ENCODE measurements around the gene SV2A. TPM values are rescaled to one million over a fixed set of nuclear protein-coding genes. Genes with fewer than 3 reads are reported as not detected.

Gene SV2A
- total RNA-seq, 1 experiment from 2014 or later: 2.9 TPM

DNA sequence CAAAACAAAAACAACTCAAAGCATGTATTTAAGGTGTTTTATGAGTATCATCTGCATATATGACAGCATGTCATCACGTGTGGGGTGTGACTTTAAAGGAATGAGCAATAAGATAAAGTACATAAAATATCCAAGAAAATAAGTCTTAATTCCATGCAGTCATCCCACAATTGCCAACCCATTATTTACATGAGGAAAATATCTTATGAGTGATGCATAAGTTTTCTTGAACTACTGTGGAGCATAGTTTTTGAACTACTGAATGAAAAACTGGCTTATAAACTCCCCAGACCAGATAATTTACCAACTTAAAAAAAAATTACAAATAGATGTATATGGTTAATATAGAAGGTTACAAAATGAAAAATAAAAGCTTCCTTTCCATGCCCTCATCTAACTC is 48.8 kb upstream of the SV2A start:
- ChIA-PET CTCF (interaction anchor here (0.5 kb wide), 1 partner anchor 70 kb away, joined by 4 read pairs; no protein-coding TSS in a partner anchor), POLR2A (interaction anchor here (0.6 kb wide), 1 partner anchor 79 kb away, joined by 3 read pairs; no protein-coding TSS in a partner anchor)
- Histone ChIP-seq H3K4me1 (ENCODE audit: control insufficient read depth, insufficient read depth, low read length) (no peaks in the 10 kb centered on the region), H3K27me3 (ENCODE audit: control insufficient read depth, insufficient read depth, low read length) (no peaks in the 10 kb centered on the region), H3K27ac (ENCODE audit: low read length) (no peak overlapping the region), H3K4me3 (ENCODE audit: low read depth in 2 of 2, low read length in 2 of 2) (no peak overlapping the region), H3K9me3 (ENCODE audit: control insufficient read depth, insufficient read depth, low read depth, low read length) (no peaks in the 10 kb centered on the region), H3K36me3 (ENCODE audit: control insufficient read depth, insufficient read depth, low read length) (peaks cover 7% of the 10 kb centered on the region; the same call in 1 of the 2 replicates)
- no TSS peak for BruUV-seq (replicated peaks)
- ATAC-seq (no peak), DNase-seq (ENCODE audit: low read depth, low spot score) (no peak)
- TF ChIP-seq SIN3A (IDR thresholded peaks at IDR 0.05; ENCODE audit: borderline replicate concordance, insufficient read depth, low read depth, low read length): no peak
- no peak for TF ChIP-seq TCF7L2 (IDR thresholded peaks at IDR 0.05; ENCODE audit: low read depth, low read length)
- TF ChIP-seq POLR2AphosphoS5 (IDR thresholded peaks at IDR 0.05; ENCODE audit: low read depth, low read length): no peak
- TF ChIP-seq, protein P1, sequence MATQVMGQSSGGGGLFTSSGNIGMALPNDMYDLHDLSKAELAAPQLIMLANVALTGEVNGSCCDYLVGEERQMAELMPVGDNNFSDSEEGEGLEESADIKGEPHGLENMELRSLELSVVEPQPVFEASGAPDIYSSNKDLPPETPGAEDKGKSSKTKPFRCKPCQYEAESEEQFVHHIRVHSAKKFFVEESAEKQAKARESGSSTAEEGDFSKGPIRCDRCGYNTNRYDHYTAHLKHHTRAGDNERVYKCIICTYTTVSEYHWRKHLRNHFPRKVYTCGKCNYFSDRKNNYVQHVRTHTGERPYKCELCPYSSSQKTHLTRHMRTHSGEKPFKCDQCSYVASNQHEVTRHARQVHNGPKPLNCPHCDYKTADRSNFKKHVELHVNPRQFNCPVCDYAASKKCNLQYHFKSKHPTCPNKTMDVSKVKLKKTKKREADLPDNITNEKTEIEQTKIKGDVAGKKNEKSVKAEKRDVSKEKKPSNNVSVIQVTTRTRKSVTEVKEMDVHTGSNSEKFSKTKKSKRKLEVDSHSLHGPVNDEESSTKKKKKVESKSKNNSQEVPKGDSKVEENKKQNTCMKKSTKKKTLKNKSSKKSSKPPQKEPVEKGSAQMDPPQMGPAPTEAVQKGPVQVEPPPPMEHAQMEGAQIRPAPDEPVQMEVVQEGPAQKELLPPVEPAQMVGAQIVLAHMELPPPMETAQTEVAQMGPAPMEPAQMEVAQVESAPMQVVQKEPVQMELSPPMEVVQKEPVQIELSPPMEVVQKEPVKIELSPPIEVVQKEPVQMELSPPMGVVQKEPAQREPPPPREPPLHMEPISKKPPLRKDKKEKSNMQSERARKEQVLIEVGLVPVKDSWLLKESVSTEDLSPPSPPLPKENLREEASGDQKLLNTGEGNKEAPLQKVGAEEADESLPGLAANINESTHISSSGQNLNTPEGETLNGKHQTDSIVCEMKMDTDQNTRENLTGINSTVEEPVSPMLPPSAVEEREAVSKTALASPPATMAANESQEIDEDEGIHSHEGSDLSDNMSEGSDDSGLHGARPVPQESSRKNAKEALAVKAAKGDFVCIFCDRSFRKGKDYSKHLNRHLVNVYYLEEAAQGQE (IDR thresholded peaks at IDR 0.05; ENCODE audit: insufficient read depth in 1 of 2, low read depth in 2 of 2, low read length in 1 of 2): no peak
- TF ChIP-seq, protein P2, sequence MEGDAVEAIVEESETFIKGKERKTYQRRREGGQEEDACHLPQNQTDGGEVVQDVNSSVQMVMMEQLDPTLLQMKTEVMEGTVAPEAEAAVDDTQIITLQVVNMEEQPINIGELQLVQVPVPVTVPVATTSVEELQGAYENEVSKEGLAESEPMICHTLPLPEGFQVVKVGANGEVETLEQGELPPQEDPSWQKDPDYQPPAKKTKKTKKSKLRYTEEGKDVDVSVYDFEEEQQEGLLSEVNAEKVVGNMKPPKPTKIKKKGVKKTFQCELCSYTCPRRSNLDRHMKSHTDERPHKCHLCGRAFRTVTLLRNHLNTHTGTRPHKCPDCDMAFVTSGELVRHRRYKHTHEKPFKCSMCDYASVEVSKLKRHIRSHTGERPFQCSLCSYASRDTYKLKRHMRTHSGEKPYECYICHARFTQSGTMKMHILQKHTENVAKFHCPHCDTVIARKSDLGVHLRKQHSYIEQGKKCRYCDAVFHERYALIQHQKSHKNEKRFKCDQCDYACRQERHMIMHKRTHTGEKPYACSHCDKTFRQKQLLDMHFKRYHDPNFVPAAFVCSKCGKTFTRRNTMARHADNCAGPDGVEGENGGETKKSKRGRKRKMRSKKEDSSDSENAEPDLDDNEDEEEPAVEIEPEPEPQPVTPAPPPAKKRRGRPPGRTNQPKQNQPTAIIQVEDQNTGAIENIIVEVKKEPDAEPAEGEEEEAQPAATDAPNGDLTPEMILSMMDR (IDR thresholded peaks at IDR 0.05): no peak
- intact Hi-C loops (cut with micrococcal nuclease; ENCODE audit: unreplicated experiment): no loop called here
- in situ Hi-C loops (cut with HindIII; ENCODE audit: low pct_unique_long_range_greater_than_20kb, low sequenced_read_pairs): no loop called here

DNA sequence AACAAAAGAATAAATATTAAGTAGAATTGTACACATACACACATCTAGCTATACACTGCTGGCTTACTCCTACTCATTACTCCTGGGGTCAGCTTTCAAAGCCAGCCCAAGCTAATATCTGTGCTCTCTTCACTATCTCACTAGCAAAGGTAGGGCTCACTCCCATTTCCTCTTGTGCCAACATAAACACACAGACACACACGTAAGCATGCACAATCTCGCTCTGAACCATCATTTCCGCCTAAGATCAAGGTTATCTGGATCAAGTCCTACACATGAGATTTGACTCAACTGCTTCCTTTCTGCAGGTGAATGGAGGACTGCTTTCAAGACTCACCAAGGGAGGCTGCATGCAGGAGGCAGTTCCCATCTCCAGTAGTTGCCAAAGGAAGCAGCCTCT is 47.8 kb upstream of the SV2A start:
- no TSS peak for BruUV-seq (replicated peaks)
- Histone ChIP-seq H3K9me3 (ENCODE audit: control insufficient read depth, insufficient read depth, low read depth, low read length) (no peaks in the 10 kb centered on the region), H3K4me3 (ENCODE audit: low read depth in 2 of 2, low read length in 2 of 2) (no peak overlapping the region), H3K27ac (ENCODE audit: low read length) (no peak overlapping the region), H3K4me1 (ENCODE audit: control insufficient read depth, insufficient read depth, low read length) (no peaks in the 10 kb centered on the region), H3K36me3 (ENCODE audit: control insufficient read depth, insufficient read depth, low read length) (peaks cover 7% of the 10 kb centered on the region; the same call in 1 of the 2 replicates), H3K27me3 (ENCODE audit: control insufficient read depth, insufficient read depth, low read length) (no peaks in the 10 kb centered on the region)
- DNase-seq (ENCODE audit: low read depth, low spot score): no peak
- ATAC-seq: no peak
- TF ChIP-seq TCF7L2 (IDR thresholded peaks at IDR 0.05; ENCODE audit: low read depth, low read length) (no peak), SIN3A (IDR thresholded peaks at IDR 0.05; ENCODE audit: borderline replicate concordance, insufficient read depth, low read depth, low read length) (no peak), POLR2AphosphoS5 (IDR thresholded peaks at IDR 0.05; ENCODE audit: low read depth, low read length) (no peak)
- TF ChIP-seq, protein P2 (IDR thresholded peaks at IDR 0.05): no peak
- TF ChIP-seq, protein P1 (IDR thresholded peaks at IDR 0.05; ENCODE audit: insufficient read depth in 1 of 2, low read depth in 2 of 2, low read length in 1 of 2): no peak
- ChIA-PET POLR2A (no interaction called here), CTCF (no interaction called here)
- intact Hi-C loops (cut with micrococcal nuclease; ENCODE audit: unreplicated experiment) (no loop called here), in situ Hi-C loops (cut with HindIII; ENCODE audit: low pct_unique_long_range_greater_than_20kb, low sequenced_read_pairs) (no loop called here)

Measured in Panc1 (cell line).